RCC 7860 (cell line): ENCODE data around the gene KRTAP10-8.
"Not testable (repeated sequence)": the region's sequence is repeated elsewhere in the genome, so short reads cannot be mapped to it uniquely, and the experiment has no call there.

ENCODE experiments used
- DNase-seq: peaks from one replicate; pipeline ENCODE4 v3.0.0-alpha.2; 2015; ENCODE audit warnings: low spot score
- FAIRE-seq: peaks from 2 replicates; lab custom pipeline; 2012; peaks lifted over from hg19 to GRCh38; lab: Jason Lieb, UNC

KRTAP10-8 gene

DNA sequence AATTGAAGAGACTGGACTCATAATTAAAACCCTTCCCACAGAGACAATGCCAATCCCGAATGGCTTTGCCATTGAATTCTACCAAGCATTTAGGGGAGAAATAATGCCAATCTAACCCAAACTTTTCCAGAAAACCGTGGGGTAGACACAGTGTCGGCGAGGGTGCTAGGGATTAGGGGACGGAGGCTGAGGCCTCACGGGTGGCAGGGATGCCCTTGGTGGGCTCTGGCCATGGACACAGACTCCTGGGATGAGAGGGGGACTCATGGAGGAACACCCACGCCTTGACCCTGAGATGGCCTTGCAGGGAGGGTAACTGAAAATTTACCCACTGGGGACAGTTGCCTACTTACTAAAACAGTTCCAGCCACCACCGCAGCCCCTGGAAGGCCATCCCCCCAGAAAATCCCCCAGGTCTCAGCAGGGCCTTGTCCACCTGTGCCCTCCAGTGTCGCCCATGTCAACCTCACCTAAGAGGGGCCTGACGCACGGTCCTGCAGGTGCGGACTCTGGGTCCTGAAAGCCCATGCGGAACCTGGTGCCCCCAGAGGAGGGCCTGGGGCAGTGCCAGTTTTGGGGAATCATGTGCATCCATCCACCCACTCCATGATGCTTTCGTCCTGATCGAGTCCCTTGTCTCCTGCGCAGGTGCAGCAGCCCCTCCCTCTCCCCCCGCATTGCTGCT, 33.4 kb upstream of the KRTAP10-8 start:
- no peak for FAIRE-seq
- no peak for DNase-seq

- DNase-seq: no peak
- FAIRE-seq: no peak
Observed at GRCh38 chr21:44579056-44579832, 32.6 kb upstream of the KRTAP10-8 start.

DNA sequence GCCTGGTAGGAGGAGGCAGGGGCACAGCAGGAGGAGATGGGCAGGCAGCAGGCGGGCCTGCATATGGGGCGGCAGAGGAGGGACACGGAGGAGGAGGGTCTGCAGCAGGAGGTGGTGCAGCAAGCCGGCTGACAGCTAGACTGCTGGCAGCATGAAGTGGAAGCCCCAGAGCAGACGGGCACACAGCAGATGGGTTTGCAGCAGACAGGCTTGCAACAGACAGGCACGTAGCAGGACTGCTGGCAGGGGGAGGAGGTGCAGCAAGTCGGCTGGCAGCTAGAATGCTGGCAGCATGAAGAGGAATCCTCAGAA, 32.1 kb upstream of the KRTAP10-8 start:
- FAIRE-seq (no peak), DNase-seq (no peak)

DNA sequence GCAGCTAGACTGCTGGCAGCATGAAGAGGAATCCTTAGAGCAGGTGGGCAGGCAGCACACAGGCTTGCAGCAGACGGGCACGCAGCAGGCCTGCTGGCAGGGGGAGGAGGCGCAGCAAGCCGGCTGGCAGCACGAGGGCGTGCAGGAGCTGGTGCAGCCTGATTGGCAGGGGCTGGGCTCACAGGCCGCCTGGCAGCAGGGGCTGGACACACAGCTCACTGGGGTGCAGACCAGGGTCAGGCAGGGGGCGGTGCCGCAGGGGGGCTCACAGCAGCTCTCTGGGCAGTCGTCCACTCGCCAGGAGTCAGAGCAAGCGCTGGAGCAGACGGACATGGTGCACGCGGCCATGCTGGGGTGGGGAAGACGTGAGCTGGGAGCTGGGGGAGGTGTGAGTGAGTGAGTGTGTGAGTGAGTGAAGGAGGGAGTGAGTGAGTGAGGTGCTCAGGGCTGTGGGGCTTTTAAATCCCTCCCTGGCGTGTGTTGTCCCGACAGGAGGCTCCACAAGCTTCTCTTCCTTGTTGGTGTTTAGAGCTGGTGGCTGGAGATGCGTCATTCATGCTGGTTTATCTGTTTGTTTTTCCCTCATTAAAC, 31.6 kb upstream of the KRTAP10-8 start, which contains the start of gene KRTAP10-5:
Gene KRTAP10-5 (minus strand): TSS at position 374 of the 591 bp plus-strand sequence. CDS start 26 bp downstream, at position 348.
- DNase-seq, FAIRE-seq: not testable (repeated sequence)

GRCh38 chr21:44581158-44581557, 30.7 kb upstream of the KRTAP10-8 start:
- FAIRE-seq: no peak
- DNase-seq: no peak

DNA sequence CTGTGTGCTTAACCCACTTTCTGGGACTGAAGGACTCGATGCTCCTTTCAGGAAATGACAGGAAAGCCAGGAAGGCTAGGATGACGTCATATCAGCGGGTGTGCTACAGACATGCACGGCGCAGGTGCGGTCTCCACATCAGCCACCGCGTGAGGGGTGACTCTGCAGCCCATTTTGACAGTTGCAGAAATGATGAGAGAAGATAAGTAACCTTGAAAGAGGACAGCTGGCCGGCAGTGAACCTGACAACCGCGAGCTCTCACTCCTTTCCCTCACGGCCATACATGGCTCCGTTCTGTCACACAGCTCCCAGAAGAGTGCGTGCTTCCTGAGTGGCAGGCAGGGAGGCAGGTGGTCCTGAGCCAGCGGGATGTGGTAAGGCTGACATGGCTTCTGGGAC, 29.8 kb upstream of the KRTAP10-8 start:
- no peak for FAIRE-seq
- DNase-seq: no peak

GRCh38 chr21:44583089-44583799, 28.6 kb upstream of the KRTAP10-8 start:
- DNase-seq (no peak), FAIRE-seq (no peak)

- DNase-seq (no peak), FAIRE-seq (no peak)
Observed at GRCh38 chr21:44583800-44584147, 28.1 kb upstream of the KRTAP10-8 start.

- FAIRE-seq: no peak
- DNase-seq: no peak
Observed at GRCh38 chr21:44585892-44586291, 26.0 kb upstream of the KRTAP10-8 start.

GRCh38 chr21:44589094-44589493, 22.8 kb upstream of the KRTAP10-8 start:
- no peak for DNase-seq
- no peak for FAIRE-seq

GRCh38 chr21:44589586-44590305, 22.1 kb upstream of the KRTAP10-8 start:
- no peak for FAIRE-seq
- no peak for DNase-seq

- DNase-seq: no peak
- FAIRE-seq: no peak
Observed at GRCh38 chr21:44590311-44590721, 21.6 kb upstream of the KRTAP10-8 start.

DNA sequence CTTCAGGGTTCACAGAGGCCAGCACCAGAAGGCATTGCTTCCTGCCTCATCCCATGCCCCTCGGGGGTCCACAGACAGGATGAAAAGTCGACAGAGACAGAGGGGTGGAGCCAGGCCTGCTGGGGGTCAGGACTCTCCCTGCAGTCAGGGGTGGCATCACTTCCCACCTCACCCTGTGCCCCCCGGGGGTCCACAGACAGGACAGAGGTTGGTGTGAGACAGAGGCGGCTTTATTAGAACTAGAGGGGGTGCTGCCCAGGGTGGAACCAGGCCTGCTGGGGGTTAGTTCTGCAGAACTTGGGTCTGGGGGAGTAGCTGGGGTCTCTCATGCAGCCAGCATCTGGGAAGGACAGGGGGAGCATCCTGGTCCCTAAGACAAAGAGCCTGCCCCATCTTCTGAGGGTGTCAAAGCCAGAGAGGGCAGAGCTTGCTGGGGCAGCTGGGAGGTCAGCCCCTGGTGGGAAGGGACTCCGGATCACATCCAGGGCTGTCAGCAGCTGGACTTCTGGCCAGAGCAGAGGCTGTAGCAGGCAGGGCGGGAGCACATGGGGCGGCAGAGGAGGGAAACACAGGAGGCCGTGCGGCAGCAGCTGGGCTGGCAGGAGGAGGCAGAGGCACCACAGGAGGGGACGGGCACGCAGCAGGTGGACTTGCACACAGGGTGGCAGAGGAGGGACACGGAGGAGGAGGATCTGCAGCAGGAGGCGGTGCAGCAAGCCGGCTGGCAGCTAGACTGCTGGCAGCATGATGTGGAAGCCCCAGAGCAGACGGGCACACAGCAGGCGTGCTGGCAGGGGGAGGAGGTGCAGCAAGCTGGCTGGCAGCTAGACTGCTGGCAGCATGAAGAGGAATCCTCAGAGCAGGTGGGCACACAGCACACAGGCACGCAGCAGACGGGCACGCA, 20.7 kb upstream of the KRTAP10-8 start:
- not testable (repeated sequence) for FAIRE-seq, DNase-seq

DNA sequence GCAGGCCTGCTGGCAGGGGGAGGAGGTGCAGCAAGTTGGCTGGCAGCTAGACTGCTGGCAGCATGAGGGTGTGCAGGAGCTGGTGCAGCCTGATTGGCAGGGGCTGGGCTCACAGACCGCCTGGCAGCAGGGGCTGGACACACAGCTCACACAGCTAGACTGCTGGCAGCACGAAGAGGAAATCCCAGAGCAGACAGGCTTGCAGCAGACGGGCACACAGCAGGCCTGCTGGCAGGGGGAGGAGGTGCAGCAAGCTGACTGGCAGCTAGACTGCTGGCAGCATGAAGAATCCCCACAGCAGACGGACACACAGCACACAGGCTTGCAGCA, 20.1 kb upstream of the KRTAP10-8 start:
- FAIRE-seq: not testable (repeated sequence)

GRCh38 chr21:44592446-44593311, 19.2 kb upstream of the KRTAP10-8 start, which contains the start of gene KRTAP10-6:
Gene KRTAP10-6, minus strand, starts transcription at chr21:44592505. Its CDS starts 21 bp downstream, at chr21:44592484.
- FAIRE-seq (no peak), DNase-seq (no peak)

More for the DNA sequence above, 20.1 kb upstream of the KRTAP10-8 start:
- not testable (repeated sequence) for DNase-seq

- DNase-seq: no peak
- no peak for FAIRE-seq
Observed at GRCh38 chr21:44593598-44594405, 18.1 kb upstream of the KRTAP10-8 start.

GRCh38 chr21:44594406-44594916, 17.4 kb upstream of the KRTAP10-8 start:
- no peak for DNase-seq
- no peak for FAIRE-seq

DNA sequence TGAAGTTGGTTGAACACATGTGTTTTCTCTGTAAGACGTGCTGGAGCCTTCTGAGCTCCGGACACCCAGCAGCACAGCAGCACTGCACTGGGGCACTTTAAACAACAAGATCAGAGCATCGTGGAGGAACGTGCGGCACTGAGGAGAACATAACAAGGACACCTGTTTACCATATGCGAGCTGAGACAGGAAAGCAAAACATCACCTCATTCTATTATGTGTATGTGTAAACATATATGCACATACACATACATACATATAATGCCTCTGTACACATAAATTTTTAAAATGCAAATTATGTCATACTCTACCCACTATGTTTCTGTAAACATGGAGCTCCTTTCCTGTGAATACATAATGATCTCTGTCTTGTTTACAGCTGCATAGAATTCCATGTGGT, 16.4 kb upstream of the KRTAP10-8 start:
- DNase-seq (no peak), FAIRE-seq (no peak)
